Tibial nerve (tissue), 4 donors: ENCODE measurements around the gene GPX4. TPM values are rescaled to one million over a fixed set of nuclear protein-coding genes. Genes with fewer than 3 reads are reported as not detected.
A peak's percentile ranks its signal among the peaks of the same experiment; 100 is the strongest.

Source experiments
- DNase-seq, 2 donors: peaks; one replicate each; pipeline ENCODE4 v3.0.0-alpha.2; 2019; ENCODE audit warnings: low spot score in 2 of 2
- H3K27ac ChIP-seq, 4 donors: fragments of 200-600 bp; sonication (generic) in 3 of 4; one replicate each; pipeline ENCODE4 v1.5.1; 2017 to 2019; ENCODE audit warnings: mild to moderate bottlenecking in 1 of 4
- H3K27me3 ChIP-seq, 2 donors: fragments of 200-600 bp; sonication (generic) in 1 of 2; one replicate each; pipeline versions ENCODE4 v1.5.1 to v1.6.0; 2017 to 2019
- H3K36me3 ChIP-seq, 3 donors: fragments of 200-600 bp; sonication (generic); one replicate each; pipeline ENCODE4 v1.5.1; 2018 to 2019
- H3K4me1 ChIP-seq, 4 donors: fragments of 200-600 bp; sonication (generic) in 3 of 4; one replicate each; pipeline ENCODE4 v1.5.1; 2017 to 2019
- H3K4me3 ChIP-seq, 4 donors: fragments of 200-600 bp; sonication (generic) in 3 of 4; one replicate each; pipeline ENCODE4 v1.5.1; 2017 to 2019; ENCODE audit warnings: mild to moderate bottlenecking in 1 of 4, moderate library complexity in 1 of 4
- H3K9me3 ChIP-seq, 4 donors: fragments of 200-600 bp; sonication (generic) in 3 of 4; one replicate each; pipeline ENCODE4 v1.5.1; 2017 to 2019
- CTCF ChIP-seq, 5 experiments: fragments of 200-600 bp in 3 of 5; fragments of 450-650 bp in 2 of 5; sonication (generic) in 3 of 5; IDR thresholded peaks; one replicate each; pipeline ENCODE4 v1.5.1; 2016 to 2019; ENCODE audit warnings: antibody characterized with exemption in 5 of 5, mild to moderate bottlenecking in 3 of 5, moderate library complexity in 2 of 5
- EP300 ChIP-seq, 2 donors: sonication (generic); formaldehyde crosslinking; IDR thresholded peaks; one replicate each; pipeline ENCODE4 v1.6.1; 2017; ENCODE audit warnings: antibody characterized with exemption in 2 of 2, mild to moderate bottlenecking in 1 of 2
- POLR2A ChIP-seq, 2 donors: fragments of 450-650 bp; IDR thresholded peaks; one replicate each; pipeline ENCODE4 v1.6.1; 2017; ENCODE audit warnings: antibody characterized with exemption in 2 of 2, mild to moderate bottlenecking in 2 of 2, moderate library complexity in 2 of 2
- WGBS, 2 donors: methylation state at CpG; one replicate each; pipeline ENCODE4 v1.1.5; 2018; 5-methylcytosine and 5-hydroxymethylcytosine counted together
- total RNA-seq, 4 donors: library from RNA; depleted of rRNA; stranded (reverse); fragments of >200 nt; gene quantifications; one replicate each; pipeline ENCODE4 v1.1.0, GENCODE V29; 2016

GPX4 gene
- total RNA-seq, 4 donors from 2014 or later = 337 to 518 (median 493) TPM

- no peak for TF ChIP-seq CTCF (IDR thresholded peaks at IDR 0.05)
- no peak for TF ChIP-seq EP300 (IDR thresholded peaks at IDR 0.05)
- no peak for TF ChIP-seq POLR2A (IDR thresholded peaks at IDR 0.05)
- H3K27ac ChIP-seq = no peak overlapping the region
- H3K9me3 ChIP-seq = peaks cover 0 to 30% (median 2%) of the 10 kb centered on the region in 4 donors
- WGBS, 2 donors = 73 to 90% methylated on average over 24 to 26 of the region's 37 CpGs
- peaks cover 0 to 35% (median 17%) of the 10 kb centered on the region in 4 donors for H3K4me1 ChIP-seq
- H3K27me3 ChIP-seq = peaks cover 0 to 31% of the 10 kb centered on the region in 2 donors
- no peak overlapping the region for H3K4me3 ChIP-seq
- no peak for DNase-seq
- peaks cover 0 to 13% (median 0%) of the 10 kb centered on the region in 3 donors for H3K36me3 ChIP-seq
Observed at GRCh38 chr19:1063030-1063908, 40.5 kb upstream of the GPX4 start.

- Histone ChIP-seq H3K27ac (no peak overlapping the region), H3K36me3 (peaks cover 0 to 5% (median 0%) of the 10 kb centered on the region in 3 donors), H3K4me3 (no peak overlapping the region), H3K27me3 (peaks cover 0 to 39% of the 10 kb centered on the region in 2 donors), H3K4me1 (peaks cover 0 to 38% (median 17%) of the 10 kb centered on the region in 4 donors), H3K9me3 (peaks cover 0 to 22% (median 0%) of the 10 kb centered on the region in 4 donors)
- WGBS, 2 donors = 71 to 82% methylated on average over 36 to 37 of the region's 37 CpGs
- DNase-seq = no peak
- TF ChIP-seq POLR2A (IDR thresholded peaks at IDR 0.05) (no peak), EP300 (IDR thresholded peaks at IDR 0.05) (no peak), CTCF (IDR thresholded peaks at IDR 0.05) (no peak)
Observed at GRCh38 chr19:1063909-1064660, 39.7 kb upstream of the GPX4 start.

GRCh38 chr19:1064661-1065605, 38.9 kb upstream of the GPX4 start:
- H3K4me1 ChIP-seq = peaks cover 0 to 46% (median 17%) of the 10 kb centered on the region in 4 donors
- no peaks in the 10 kb centered on the region for H3K36me3 ChIP-seq
- WGBS, 2 donors = 10 to 14% methylated on average over 32 to 56 of the region's 60 CpGs
- no peak overlapping the region for H3K27ac ChIP-seq
- DNase-seq = peak in 1 of 2 donors; percentile 53
- H3K4me3 ChIP-seq = no peak overlapping the region
- H3K9me3 ChIP-seq = peaks cover 0 to 14% (median 0%) of the 10 kb centered on the region in 4 donors
- TF ChIP-seq EP300 (IDR thresholded peaks at IDR 0.05) (no peak), CTCF (IDR thresholded peaks at IDR 0.05) (peak; percentile 64 to 86 (median 78))
- H3K27me3 ChIP-seq = peaks cover under 1 to 47% of the 10 kb centered on the region in 2 donors

- peaks cover 0 to 6% (median 0%) of the 10 kb centered on the region in 4 donors for H3K9me3 ChIP-seq
- H3K4me1 ChIP-seq = peaks cover 0 to 53% (median 17%) of the 10 kb centered on the region in 4 donors
- 21 to 59% methylated on average over 6 to 13 of the region's 17 CpGs for WGBS, 2 donors
- no peak overlapping the region for H3K27ac ChIP-seq
- no peaks in the 10 kb centered on the region for H3K36me3 ChIP-seq
- H3K27me3 ChIP-seq = peaks cover 2 to 55% of the 10 kb centered on the region in 2 donors
- no peak for DNase-seq
- no peak overlapping the region for H3K4me3 ChIP-seq
- no peak for TF ChIP-seq POLR2A (IDR thresholded peaks at IDR 0.05)
- TF ChIP-seq EP300 (IDR thresholded peaks at IDR 0.05) = no peak
- no peak for TF ChIP-seq CTCF (IDR thresholded peaks at IDR 0.05)
Observed at GRCh38 chr19:1065606-1066109, 38.1 kb upstream of the GPX4 start.
